Fibroblast of skin of right quadriceps (primary cell): ENCODE measurements around the gene HS3ST5.
"Not testable (repeated sequence)": the region's sequence is repeated elsewhere in the genome, so short reads cannot be mapped to it uniquely, and the experiment has no call there.

Source experiments
- DNase-seq: peaks from one replicate; pipeline ENCODE4 v3.0.0-alpha.2; 2013

HS3ST5 gene

GRCh38 chr6:114084327-114084890, 258.4 kb downstream of the HS3ST5 start:
- DNase-seq = peak; percentile 18

- no peak for DNase-seq
Observed at GRCh38 chr6:114083251-114083650, 259.6 kb downstream of the HS3ST5 start.

- DNase-seq = no peak
Observed at GRCh38 chr6:114081730-114082129, 261.1 kb downstream of the HS3ST5 start.

GRCh38 chr6:114080891-114081510, 261.8 kb downstream of the HS3ST5 start:
- DNase-seq = no peak

GRCh38 chr6:114080410-114080809, 262.4 kb downstream of the HS3ST5 start:
- not testable (repeated sequence) for DNase-seq

GRCh38 chr6:114075777-114076176, 267.0 kb downstream of the HS3ST5 start:
- no peak for DNase-seq

GRCh38 chr6:114075300-114075699, 267.5 kb downstream of the HS3ST5 start:
- DNase-seq = no peak

GRCh38 chr6:114068771-114069170, 274.1 kb downstream of the HS3ST5 start:
- DNase-seq = no peak

- DNase-seq = no peak
Observed at GRCh38 chr6:114068116-114068515, 274.7 kb downstream of the HS3ST5 start.

GRCh38 chr6:114064862-114065261, 278.0 kb downstream of the HS3ST5 start:
- DNase-seq = no peak

- peak; percentile 17 for DNase-seq
Observed at GRCh38 chr6:114063956-114064355, 278.9 kb downstream of the HS3ST5 start.

GRCh38 chr6:114062199-114062598, 280.6 kb downstream of the HS3ST5 start:
- DNase-seq = no peak

GRCh38 chr6:114061741-114062140, 281.1 kb downstream of the HS3ST5 start:
- no peak for DNase-seq

GRCh38 chr6:114061116-114061515, 281.7 kb downstream of the HS3ST5 start:
- DNase-seq = no peak

- DNase-seq = no peak
Observed at GRCh38 chr6:114058435-114058834, 284.4 kb downstream of the HS3ST5 start.

- DNase-seq = no peak
Observed at GRCh38 chr6:114055763-114056162, 287.1 kb downstream of the HS3ST5 start.

- DNase-seq = no peak
Observed at GRCh38 chr6:114055349-114055748, 287.5 kb downstream of the HS3ST5 start.

GRCh38 chr6:114053791-114054190, 289.0 kb downstream of the HS3ST5 start:
- DNase-seq = no peak

- DNase-seq = no peak
Observed at GRCh38 chr6:114052141-114052540, 290.7 kb downstream of the HS3ST5 start.

GRCh38 chr6:114051031-114051430, 291.8 kb downstream of the HS3ST5 start:
- no peak for DNase-seq

- DNase-seq = no peak
Observed at GRCh38 chr6:114049367-114049966, 293.4 kb downstream of the HS3ST5 start.

- DNase-seq = not testable (repeated sequence)
Observed at GRCh38 chr6:114044566-114044965, 298.3 kb downstream of the HS3ST5 start.

GRCh38 chr6:114042267-114043016, 300.4 kb downstream of the HS3ST5 start:
- no peak for DNase-seq

GRCh38 chr6:114040871-114041270, 302.0 kb downstream of the HS3ST5 start:
- no peak for DNase-seq
